GM12874 (cell line): ENCODE measurements around the gene AAK1.

ENCODE experiments used
- TF ChIP-seq, protein P1 (sequence below): IDR thresholded peaks from 2 replicates; pipeline ENCODE4 v1.5.1; 2011; ENCODE audit warnings: low read depth, mild to moderate bottlenecking, control low read depth, low read length, moderate library complexity; ENCODE audit not compliant: insufficient read depth

Gene AAK1

DNA sequence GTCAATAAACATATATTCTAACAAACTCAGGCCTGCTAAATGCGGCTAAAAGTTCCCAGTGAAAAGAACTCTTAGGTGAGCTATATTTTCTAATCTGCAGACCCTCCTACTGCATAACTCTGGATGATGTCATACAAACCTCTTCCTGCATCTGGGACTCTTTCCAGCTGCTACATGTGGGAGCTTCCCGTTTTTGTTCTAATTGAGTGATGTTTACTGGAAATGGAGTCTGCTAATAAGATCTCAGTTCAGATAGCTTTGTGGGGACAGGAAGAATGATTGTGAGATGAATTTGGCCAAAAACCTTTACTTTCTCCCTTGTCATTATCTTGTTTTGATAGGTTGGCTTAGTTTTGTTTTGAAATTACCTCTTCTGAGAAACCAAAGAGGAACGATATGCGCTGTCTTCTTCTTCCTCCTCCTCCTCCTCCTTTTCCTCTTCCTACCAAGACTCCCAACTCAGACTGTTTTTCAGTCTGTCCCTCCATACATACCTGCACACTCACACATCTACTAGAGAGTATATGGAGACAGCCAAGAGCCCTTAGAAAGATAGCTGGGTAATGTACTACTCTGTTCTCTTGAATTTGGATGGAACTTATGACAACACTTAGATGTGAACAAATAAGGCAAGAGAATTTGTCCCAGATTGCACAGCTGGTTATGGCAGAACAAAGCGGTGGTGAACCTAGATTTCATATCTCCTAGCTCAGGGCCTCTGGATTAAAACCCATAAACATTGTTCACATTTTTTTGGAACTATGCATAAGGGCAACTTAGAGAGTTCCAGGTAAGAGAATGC lies 39.8 kb upstream of the AAK1 start:
- TF ChIP-seq, protein P1, sequence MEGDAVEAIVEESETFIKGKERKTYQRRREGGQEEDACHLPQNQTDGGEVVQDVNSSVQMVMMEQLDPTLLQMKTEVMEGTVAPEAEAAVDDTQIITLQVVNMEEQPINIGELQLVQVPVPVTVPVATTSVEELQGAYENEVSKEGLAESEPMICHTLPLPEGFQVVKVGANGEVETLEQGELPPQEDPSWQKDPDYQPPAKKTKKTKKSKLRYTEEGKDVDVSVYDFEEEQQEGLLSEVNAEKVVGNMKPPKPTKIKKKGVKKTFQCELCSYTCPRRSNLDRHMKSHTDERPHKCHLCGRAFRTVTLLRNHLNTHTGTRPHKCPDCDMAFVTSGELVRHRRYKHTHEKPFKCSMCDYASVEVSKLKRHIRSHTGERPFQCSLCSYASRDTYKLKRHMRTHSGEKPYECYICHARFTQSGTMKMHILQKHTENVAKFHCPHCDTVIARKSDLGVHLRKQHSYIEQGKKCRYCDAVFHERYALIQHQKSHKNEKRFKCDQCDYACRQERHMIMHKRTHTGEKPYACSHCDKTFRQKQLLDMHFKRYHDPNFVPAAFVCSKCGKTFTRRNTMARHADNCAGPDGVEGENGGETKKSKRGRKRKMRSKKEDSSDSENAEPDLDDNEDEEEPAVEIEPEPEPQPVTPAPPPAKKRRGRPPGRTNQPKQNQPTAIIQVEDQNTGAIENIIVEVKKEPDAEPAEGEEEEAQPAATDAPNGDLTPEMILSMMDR = no peak

DNA sequence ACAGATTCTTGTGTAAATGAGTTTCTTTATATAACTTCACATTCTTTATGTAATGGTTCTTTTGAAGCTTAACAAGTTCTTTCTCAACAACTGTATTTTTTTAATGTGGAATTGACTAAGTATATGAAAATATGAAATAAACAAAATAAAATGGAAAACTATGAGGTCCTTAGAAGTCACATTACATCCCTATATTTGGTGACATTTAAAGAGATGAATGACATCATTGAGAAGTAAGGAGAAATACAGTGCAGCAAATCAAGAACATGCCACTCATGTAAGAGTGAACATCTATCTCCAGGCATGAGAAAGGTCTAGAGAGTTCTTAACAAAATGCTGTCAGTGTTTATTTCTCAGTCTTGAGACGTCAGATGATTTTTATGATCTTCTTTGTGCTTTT lies 39.0 kb upstream of the AAK1 start:
- TF ChIP-seq, protein P1 = no peak

- TF ChIP-seq, protein P1 = no peak
Measured at GRCh38 chr2:69680001-69680675, 36.6 kb upstream of the AAK1 start.

DNA sequence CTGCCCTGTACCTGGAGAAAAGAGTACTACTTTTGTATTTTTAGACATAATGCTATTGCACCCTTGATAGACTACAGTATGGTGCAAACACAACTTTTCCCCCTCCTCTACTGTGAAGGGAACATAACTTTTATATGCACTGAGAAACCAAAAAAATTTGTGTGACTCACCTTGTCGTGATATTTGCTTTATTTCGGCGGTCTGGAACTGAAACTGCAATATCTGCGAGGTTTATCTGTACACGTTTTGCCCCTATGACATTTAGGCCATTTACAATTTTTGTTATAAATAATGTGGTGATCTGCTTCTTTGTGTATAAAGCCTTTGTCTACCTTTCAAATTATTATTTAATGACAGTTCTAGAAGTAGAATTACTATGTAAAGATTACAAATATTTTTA lies 34.4 kb upstream of the AAK1 start:
- TF ChIP-seq, protein P1 = no peak

DNA sequence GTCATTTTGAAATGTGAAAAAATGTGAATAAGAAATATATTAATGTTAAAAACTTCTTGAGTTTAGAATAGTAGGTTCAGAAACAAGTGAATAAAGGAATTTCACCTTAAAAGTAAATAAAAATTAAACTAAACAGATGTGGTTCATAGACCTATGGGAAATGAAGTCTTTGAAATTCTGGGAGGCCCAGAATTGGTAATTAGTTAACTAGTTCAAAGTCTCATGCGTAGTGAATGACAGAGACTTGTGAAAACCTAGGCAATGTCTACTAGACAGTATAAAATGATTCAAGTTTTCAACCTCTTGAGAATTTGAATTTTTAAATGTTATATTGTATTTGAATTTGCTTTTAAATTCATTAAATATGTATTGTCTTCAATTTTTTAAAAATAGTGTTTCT lies 32.6 kb upstream of the AAK1 start:
- TF ChIP-seq, protein P1 = no peak

GRCh38 chr2:69674316-69674670 lies 30.8 kb upstream of the AAK1 start:
- TF ChIP-seq, protein P1 = no peak

- TF ChIP-seq, protein P1 = no peak
Measured at GRCh38 chr2:69669666-69670065, 26.1 kb upstream of the AAK1 start.
